Vagina (tissue), 2 donors: ENCODE results near the gene CYP4F22. TPM values are rescaled to one million over a fixed set of nuclear protein-coding genes. Genes with fewer than 3 reads are reported as not detected.
A peak's percentile ranks its signal among the peaks of the same experiment; 100 is the strongest.

Experiments
- DNase-seq, 2 donors: peaks; one replicate each; pipeline ENCODE4 v3.0.0-alpha.2; 2017; ENCODE audit errors: extremely low spot score in 2 of 2
- H3K27ac ChIP-seq: fragments of 200-600 bp; sonication (generic); one replicate; pipeline ENCODE4 v1.5.1; 2019
- H3K27me3 ChIP-seq: fragments of 200-600 bp; sonication (generic); one replicate; pipeline ENCODE4 v1.5.1; 2019
- H3K36me3 ChIP-seq, 2 donors: fragments of 200-600 bp; sonication (generic); one replicate each; pipeline ENCODE4 v1.5.1; 2017 to 2019
- H3K4me1 ChIP-seq: fragments of 200-600 bp; sonication (generic); one replicate; pipeline ENCODE4 v1.5.1; 2019
- H3K4me3 ChIP-seq, 2 donors: fragments of 200-600 bp; sonication (generic); 1 replicate in 1 of 2; 2 replicates in 1 of 2; pipeline ENCODE4 v1.5.1; 2016 to 2019
- H3K9me3 ChIP-seq: fragments of 200-600 bp; sonication (generic); one replicate; pipeline ENCODE4 v1.5.1; 2019
- CTCF ChIP-seq, 3 experiments: fragments of 450-650 bp in 2 of 3; fragments of 200-600 bp in 1 of 3; sonication (generic) in 1 of 3; IDR thresholded peaks; one replicate each; pipeline ENCODE4 v1.5.1; 2017 to 2019; ENCODE audit warnings: antibody characterized with exemption in 3 of 3, mild to moderate bottlenecking in 2 of 3, moderate library complexity in 2 of 3
- POLR2A ChIP-seq, 2 donors: fragments of 450-650 bp; IDR thresholded peaks; one replicate each; pipeline ENCODE4 v1.6.1; 2017; ENCODE audit warnings: antibody characterized with exemption in 2 of 2, mild to moderate bottlenecking in 2 of 2, moderate library complexity in 2 of 2
- POLR2AphosphoS5 ChIP-seq, 2 donors: sonication (generic); formaldehyde crosslinking; IDR thresholded peaks; one replicate each; pipeline ENCODE4 v1.9.0; 2017; ENCODE audit warnings: antibody characterized with exemption in 2 of 2, mild to moderate bottlenecking in 2 of 2, low read depth in 1 of 2; ENCODE audit not compliant: insufficient read depth in 1 of 2
- intact Hi-C: fragments of 100-400 bp; cut with DNase I; formaldehyde crosslinking; loops from one replicate; pipeline ENCODE4 v1.15.1; 2023
- total RNA-seq: library from RNA; depleted of rRNA; stranded (reverse); fragments of >200 nt; gene quantifications from one replicate; pipeline ENCODE4 v1.2.3, GENCODE V29; 2016

CYP4F22 gene
- total RNA-seq, 1 donor from 2014 or later: 12.3 TPM

- intact Hi-C loops: loop anchor here (5.0 to 10.0 kb wide), 3 partner anchors 101 to 464 kb away; no protein-coding TSS in a partner anchor
- peaks cover 5% of the 10 kb centered on the region for H3K27me3 ChIP-seq
- no peaks in the 10 kb centered on the region for H3K9me3 ChIP-seq
- H3K4me3 ChIP-seq: peak overlapping the region; percentile 27 to 35
- DNase-seq: peak in 1 of 2 donors; percentile 90
- H3K4me1 ChIP-seq: peaks cover 22% of the 10 kb centered on the region
- peak overlapping the region; percentile 50 for H3K27ac ChIP-seq
- no peak for TF ChIP-seq POLR2A (IDR thresholded peaks at IDR 0.05)
- TF ChIP-seq POLR2AphosphoS5 (IDR thresholded peaks at IDR 0.05; ENCODE audit: insufficient read depth in 1 of 2, low read depth in 1 of 2): peak; percentile 8 to 58
- peak; percentile 66 to 93 (median 72) for TF ChIP-seq CTCF (IDR thresholded peaks at IDR 0.05)
- H3K36me3 ChIP-seq: no peaks in the 10 kb centered on the region
These were observed 47.7 kb downstream of the CYP4F22 start for GRCh38 chr19:15555759-15556633.

- intact Hi-C loops: loop anchor here (5.0 to 10.0 kb wide), 3 partner anchors 102 to 464 kb away; no protein-coding TSS in a partner anchor
- no peak for DNase-seq
- Histone ChIP-seq H3K9me3 (no peaks in the 10 kb centered on the region), H3K27me3 (peaks cover 5% of the 10 kb centered on the region), H3K4me1 (peaks cover 15% of the 10 kb centered on the region), H3K27ac (no peak overlapping the region), H3K4me3 (no peak overlapping the region), H3K36me3 (no peaks in the 10 kb centered on the region)
- TF ChIP-seq CTCF (IDR thresholded peaks at IDR 0.05) (no peak), POLR2AphosphoS5 (IDR thresholded peaks at IDR 0.05; ENCODE audit: insufficient read depth in 1 of 2, low read depth in 1 of 2) (no peak), POLR2A (IDR thresholded peaks at IDR 0.05) (no peak)
These were observed 48.4 kb downstream of the CYP4F22 start for GRCh38 chr19:15556634-15557181.

GRCh38 chr19:15557223-15557622, 48.9 kb downstream of the CYP4F22 start:
- Histone ChIP-seq H3K4me3 (no peak overlapping the region), H3K27ac (no peak overlapping the region), H3K9me3 (no peaks in the 10 kb centered on the region), H3K4me1 (peaks cover 16% of the 10 kb centered on the region), H3K36me3 (no peaks in the 10 kb centered on the region), H3K27me3 (peaks cover 5% of the 10 kb centered on the region)
- no peak for TF ChIP-seq POLR2A (IDR thresholded peaks at IDR 0.05)
- TF ChIP-seq CTCF (IDR thresholded peaks at IDR 0.05): no peak
- TF ChIP-seq POLR2AphosphoS5 (IDR thresholded peaks at IDR 0.05; ENCODE audit: insufficient read depth in 1 of 2, low read depth in 1 of 2): no peak
- DNase-seq: no peak
- intact Hi-C loops: loop anchor here (5.0 to 10.0 kb wide), 3 partner anchors 102 to 465 kb away; no protein-coding TSS in a partner anchor

GRCh38 chr19:15562145-15562544, 53.8 kb downstream of the CYP4F22 start:
- TF ChIP-seq POLR2A (IDR thresholded peaks at IDR 0.05) (no peak), CTCF (IDR thresholded peaks at IDR 0.05) (no peak), POLR2AphosphoS5 (IDR thresholded peaks at IDR 0.05; ENCODE audit: insufficient read depth in 1 of 2, low read depth in 1 of 2) (no peak)
- intact Hi-C loops: no loop called here
- H3K4me1 ChIP-seq: peaks cover 17% of the 10 kb centered on the region
- DNase-seq: no peak
- no peak overlapping the region for H3K4me3 ChIP-seq
- H3K9me3 ChIP-seq: no peaks in the 10 kb centered on the region
- no peak overlapping the region for H3K27ac ChIP-seq
- H3K36me3 ChIP-seq: no peaks in the 10 kb centered on the region
- peaks cover 5% of the 10 kb centered on the region for H3K27me3 ChIP-seq
